HG03442 (cell line): ENCODE results near the gene NPEPPS.
A peak's percentile ranks its signal among the peaks of the same experiment; 100 is the strongest.

Experiments used
- ATAC-seq: cut with Tn5 transposase; IDR thresholded peaks from one replicate; pipeline ENCODE4 v1.9.1; 2021; ENCODE audit warnings: mild to moderate bottlenecking, moderate library complexity; ENCODE audit not compliant: unreplicated experiment

The NPEPPS gene

DNA sequence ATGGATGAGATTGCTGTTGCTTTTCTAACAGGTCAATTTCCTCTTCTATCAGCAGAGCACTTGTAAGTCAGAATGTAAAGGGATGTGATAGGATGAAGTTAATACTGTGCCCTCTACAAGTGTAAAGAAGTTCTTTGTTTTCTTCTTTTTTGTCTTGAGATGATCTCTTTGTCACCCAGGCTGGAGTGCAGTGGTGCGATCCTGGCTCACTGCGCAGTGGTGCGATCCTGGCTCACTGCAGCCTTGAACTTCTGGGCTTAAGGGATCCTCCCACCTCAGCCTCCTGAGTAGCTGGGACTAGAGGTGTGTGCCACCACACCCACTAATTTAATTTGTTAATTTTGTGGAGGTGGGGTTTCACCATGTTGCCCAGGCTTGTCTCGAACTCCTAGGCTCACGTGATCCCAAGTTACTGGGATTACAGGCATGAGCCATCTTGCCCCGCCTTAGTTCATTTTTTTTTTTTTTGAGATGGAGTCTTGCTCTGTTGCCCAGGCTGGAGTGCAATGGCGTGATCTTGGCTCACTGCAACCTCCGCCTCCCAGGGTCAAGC is 97.2 kb downstream of the NPEPPS start:
- ATAC-seq, result no peak

DNA sequence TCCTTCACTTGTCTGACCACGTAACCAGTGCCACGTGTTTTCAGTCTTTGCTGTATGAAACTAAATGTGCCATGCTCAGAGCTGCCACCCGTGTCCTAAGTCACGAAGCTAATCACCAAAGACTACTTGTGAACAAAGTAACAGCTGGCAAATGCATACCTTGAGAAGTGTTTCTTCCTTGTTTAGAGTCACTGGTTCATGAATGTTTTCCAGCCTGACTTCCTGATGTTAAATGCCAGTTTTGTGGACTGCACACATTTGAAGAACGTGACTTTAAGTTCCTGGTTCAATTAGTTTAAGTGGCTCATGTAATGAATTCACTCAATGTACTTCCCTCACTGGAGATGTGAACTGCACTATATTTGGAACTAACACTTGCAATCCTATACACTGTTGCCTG is 98.9 kb downstream of the NPEPPS start:
- ATAC-seq, result no peak

DNA sequence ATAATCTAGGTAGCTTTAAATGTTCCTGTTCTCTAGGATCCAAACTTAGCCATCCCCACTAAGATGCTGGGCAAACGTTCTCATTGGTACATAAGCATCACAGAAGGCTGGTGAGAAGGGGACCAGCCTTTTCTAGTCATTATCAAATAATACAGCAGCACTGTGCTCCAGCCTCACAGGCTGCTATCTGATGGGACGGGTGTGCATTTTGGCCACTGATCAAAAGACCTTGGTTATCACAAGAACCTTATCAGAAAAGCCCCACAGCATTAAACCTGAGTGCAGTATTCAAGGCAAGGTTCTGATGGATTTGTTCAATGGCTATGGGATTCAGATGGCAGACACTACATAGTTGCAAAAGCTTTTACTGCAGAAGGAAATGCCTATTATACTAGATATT is 99.7 kb downstream of the NPEPPS start:
- no peak for ATAC-seq

DNA sequence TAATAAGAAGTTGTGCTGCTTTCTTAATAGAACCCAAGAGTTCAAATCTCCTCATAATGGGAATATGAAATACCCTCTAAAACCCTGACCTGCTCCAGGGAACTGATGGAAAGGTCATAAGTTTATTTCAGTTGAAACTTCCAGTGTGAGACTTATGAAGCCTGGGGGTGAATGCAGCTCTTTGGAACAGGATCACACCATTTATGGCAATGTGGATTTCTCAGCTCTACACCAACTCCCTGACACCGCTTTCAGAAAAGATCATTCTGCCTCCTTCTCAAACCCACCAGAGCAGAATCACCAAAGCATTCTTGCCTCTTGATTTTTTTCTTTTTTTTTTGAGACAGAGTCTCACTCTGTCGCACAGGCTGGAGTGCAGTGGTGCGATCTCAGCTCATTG is 102.1 kb downstream of the NPEPPS start:
- ATAC-seq, result no peak

DNA sequence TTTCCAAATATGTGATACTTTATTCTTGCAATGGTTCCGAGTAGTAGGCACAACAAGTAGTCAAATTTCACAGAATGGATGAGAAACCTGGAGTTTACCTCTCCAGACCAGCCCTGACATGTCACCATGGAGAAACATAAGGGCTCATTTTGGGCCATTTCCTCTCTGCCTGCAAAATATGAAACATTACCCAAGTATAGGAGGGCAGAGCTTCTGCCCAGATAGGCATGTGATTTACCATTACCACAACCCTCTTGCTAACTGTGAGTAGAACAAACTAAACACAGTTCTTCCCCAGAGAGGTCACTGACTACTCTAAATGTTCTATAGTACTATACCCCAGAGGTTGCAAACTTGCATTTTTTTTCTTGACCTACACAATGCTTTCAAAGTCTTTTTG is 103.1 kb downstream of the NPEPPS start:
- no peak for ATAC-seq

DNA sequence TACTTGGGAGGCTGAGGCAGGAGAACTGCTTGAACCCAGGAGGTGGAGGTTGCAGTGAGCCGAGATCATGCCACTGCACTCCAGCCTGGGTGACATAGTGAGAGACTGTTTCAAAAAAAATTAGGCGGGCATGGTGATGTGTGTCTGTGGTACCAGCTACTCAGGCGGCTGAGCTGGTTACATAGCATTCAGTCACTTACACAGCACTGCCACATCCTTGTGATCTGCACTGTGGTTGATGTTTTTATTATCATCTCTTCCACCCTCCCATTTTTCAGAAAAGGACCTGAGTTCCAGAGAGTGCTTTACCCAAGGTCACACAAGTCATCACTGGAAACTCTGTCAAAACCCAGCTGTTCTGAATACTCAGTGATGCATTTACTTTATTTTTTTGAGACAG is 104.0 kb downstream of the NPEPPS start:
- no peak for ATAC-seq

DNA sequence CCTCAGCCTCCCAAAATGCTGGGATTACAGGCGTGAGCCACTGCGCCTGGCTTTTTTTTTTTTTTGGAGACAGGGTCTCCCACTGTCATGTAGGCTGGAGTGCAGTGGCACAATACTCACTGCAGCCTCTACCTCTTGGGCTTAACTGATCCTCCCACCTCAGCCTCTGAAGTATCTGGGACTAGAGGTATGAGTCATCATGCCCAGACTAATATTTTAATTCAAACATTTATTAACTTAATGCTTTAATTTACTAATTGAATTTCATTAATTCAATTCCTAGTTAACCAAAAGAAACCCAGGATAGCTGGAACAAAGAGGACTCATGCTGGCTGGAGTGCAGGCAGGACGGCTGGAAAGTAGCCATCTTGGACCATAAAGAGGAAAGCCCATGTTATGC is 104.8 kb downstream of the NPEPPS start:
- no peak for ATAC-seq

DNA sequence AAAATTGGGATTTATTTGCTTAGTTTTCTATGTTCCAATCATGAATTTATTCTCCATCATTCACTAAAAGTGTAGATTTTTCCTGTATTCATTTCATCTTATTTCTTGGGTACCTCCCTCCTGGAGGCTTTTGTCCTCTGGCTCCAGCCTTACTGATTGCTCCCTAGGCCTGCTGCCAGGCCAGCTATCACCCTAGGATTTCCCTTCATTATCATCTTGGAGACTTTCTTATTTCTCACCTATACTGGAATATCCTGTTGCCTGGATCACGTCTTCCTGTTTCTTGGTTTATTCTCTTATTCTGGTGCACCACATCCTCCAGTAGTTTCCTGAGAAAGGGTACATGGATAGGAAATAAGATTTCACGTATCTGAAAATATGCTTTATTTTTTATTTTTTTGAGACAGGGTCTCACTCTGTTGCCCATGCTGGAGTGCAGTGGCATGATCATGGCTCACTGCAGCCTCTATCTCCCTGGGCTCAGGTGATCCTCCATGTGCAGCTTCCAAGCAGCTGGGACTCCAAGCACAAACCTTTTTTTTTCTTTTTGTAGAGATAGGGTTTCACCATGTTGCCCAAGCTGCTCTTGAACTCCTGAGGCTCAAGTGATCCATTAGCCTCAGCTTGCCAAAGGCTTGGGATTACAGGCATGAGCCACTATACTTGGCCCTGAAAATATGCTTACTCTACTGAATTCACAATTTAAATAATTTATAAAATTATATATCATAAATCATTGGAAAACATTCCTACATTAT is 105.5 kb downstream of the NPEPPS start:
- ATAC-seq, result no peak

DNA sequence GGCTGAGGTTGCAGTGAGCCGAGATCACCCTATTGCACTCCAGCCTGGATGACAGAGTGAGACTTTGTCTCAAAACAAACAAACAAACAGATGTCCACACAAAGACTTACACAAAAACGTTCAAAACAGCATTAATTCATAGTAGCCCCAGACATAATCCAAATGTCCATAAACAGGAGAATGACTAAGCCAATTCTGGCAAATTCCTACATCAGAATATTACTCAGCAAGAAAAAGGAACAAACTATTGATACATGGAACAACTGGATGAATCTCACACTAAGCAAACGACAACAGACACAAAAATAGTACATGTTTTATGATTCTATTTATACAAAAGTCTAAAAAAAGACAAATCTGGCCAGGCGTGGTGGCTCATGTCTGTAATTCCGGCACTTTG is 108.0 kb downstream of the NPEPPS start:
- ATAC-seq, result no peak

DNA sequence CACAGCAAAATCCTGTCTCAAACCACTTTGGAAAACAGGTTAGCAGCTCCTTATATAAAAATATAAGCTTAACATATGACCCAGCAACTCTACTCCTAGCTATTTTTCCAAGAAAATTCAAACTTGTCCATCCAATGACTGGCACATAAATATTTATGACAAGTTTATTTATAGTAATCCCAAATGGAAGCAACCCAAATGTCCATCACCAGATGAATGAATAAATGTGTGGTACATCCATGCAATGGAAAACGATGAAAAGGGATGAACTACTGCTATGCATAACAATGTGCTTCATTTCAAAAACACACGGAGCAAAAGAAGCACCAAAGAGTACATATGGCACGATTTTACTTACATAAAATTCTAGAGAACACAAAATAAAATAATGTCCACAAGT is 109.2 kb downstream of the NPEPPS start:
- no peak for ATAC-seq

DNA sequence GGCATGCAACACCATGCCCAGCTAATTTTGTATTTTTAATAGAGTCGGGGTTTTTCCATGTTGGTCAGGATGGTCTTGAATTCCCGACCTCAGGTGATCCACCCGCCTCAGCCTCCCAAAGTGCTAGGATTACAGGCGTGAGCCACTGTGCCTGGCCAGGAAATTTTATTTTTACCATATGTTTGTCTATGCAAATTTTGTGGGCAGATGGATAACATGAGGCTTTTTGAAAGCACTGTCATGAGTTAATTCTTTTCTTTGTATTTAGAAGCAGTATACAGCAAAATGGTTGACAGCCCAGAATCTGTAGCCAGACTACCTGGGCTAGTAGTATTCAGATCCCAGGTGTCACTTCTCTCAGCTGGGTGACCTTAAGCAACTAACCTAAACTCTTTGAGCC is 110.3 kb downstream of the NPEPPS start:
- no peak for ATAC-seq

DNA sequence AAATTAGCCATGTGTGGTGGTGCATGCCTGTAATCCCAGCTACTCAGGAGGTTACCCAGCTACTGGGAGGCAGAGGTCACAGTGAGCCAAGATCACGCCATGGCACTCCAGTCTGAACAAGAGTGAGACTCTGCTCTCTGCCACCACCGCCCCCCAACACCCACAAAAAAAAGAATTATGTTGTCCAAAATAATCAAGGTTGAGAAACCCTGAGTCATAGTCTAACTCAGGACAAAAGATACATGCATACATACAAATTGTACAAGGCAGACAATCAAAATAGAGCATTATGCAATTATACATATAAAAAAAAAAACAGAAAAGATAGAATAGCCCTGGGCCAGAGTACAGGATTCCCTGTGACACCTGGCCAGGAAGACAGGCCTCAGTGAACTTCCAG is 112.2 kb downstream of the NPEPPS start:
- ATAC-seq, result no peak

DNA sequence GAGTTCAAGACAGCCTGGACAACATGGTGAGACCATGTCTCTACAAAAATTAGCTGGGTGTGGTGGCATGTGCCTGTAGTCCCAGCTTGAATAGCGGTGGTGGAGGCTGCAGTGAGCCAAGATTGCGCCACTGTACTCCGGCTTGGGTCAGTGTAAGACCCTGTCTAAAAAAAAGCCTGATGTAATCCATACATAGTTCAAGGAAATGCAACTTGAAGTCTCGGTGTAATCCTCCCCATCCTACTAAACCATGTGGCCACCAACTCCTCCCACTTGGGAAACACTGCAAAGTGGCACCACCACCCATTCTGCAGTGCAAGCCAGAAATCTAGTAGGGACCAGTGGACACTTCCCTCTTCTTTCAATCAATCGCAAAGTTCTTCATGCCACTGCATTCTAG is 113.4 kb downstream of the NPEPPS start:
- no peak for ATAC-seq

DNA sequence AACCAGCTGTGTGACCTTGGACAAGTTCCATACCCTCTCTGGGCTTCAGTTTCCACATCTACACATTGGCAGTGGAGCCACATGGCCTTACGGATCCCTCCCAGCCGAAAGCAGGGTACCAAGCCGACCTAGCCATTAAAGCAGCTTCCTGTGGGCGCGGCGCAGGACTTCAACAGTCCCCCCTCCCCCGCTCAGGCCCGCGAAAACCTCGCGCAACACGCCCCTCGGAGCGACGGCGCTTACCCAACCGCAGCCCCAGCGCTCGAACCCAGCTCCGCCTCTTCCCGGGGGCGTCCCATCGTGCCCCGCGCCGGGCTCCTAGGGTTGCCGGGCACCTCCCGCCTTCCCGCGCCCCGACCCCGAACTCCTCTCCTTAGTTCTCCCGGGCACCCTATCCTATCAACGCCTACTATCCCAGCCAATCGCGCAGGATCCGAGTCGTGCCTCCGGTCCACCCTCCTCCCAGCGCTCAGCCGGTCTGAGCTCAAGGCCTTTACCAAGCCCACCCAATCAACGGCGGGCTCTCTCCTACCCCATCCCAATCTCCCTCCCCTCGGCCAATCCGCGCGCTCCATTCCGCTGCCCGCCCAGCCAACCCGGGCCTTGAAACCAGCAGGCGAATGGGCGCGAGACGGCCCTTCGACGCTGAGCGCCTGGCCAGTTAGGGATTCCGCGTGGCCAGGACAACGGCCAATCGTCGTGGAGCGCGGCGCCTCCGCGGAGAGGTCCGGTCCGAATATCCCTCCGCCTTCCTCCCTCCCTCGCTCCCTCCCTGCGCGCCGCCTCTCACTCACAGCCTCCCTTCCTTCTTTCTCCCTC is 118.5 kb downstream of the NPEPPS start, which contains the start of gene KPNB1:
Gene KPNB1, plus strand, starts transcription at position 767 of the 819 bp plus-strand sequence. CDS start 326 bp downstream, outside the sequence.
- ATAC-seq, result peak; percentile 80

DNA sequence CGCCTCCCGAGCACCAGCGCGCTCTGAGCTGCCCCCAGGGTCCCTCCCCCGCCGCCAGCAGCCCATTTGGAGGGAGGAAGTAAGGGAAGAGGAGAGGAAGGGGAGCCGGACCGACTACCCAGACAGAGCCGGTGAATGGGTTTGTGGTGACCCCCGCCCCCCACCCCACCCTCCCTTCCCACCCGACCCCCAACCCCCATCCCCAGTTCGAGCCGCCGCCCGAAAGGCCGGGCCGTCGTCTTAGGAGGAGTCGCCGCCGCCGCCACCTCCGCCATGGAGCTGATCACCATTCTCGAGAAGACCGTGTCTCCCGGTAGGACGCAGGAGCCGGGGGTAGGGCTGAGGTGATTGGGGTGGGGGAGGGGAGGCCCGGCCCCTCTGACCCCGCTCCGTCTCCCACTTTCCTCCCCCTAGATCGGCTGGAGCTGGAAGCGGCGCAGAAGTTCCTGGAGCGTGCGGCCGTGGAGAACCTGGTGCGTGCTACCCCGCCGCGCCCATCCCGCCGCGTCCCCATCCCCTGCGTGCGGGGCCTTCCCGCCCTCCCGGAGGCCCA is 119.1 kb downstream of the NPEPPS start:
- no peak for ATAC-seq

DNA sequence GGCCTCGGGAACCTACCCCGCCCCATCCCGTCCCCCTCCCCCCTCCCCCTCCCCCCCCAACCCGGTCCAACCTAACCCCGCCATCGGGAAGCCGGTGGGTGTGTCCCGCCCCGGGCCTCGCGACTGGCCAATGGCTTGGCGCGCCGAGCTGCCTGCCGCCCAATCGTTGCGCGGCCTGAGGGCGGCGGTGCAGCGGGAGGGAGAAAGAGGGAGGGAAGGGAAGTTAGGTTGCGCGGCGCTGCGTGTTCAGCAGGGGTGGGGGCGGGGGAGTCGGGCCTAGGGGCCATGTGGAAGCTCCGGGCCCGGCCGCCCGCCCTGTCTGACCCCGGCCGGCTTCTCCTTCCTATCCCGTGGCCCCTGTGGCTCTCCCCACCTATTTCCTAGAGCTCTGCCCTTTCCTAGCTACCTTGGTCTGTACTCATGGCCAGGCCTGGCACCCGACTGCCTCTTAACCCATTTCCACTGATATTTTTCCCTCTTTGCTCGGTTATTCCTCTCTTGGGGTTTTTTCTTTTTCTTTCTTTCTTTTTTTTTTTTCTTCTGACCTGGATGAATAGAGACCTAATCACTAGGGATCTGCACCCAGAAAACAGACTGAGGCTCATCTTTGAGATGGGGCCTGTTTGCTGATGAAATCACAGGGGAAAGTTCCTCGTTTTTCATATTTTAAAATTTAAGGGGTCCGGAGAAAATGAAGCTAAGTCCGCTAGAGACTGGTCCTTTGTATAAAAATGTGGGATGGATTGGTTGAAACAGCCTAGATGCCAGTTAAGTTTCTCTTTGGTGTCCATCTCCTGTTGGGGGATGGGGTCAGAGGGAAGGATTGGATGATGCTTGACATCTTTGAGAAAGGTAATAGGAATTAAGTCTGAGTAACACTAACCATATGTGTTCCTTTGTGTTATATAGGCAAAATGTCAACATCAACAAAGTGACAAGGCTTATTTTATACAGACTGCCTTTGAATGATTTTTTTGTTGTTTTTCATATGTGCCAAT is 119.9 kb downstream of the NPEPPS start:
- ATAC-seq, result peak; percentile 48

DNA sequence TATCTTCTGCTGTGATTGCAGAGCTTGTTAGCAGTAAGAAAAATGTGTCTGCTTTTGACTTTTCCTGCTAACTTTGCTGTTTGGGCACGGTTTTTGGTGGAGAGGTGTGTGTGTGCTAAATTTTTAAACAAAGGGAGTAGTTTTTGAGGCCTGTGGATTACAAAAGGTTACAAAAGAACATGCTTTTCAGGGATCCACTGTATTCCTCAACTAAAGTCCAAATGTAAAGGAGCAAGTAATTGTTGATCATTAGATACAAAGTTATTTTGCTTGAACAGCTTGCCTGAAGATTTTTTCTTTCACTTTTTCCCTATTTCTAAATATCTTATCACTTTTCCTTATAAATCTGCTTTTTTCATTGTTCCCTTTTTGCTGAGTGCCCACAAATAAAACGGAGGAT is 120.8 kb downstream of the NPEPPS start:
- ATAC-seq, result no peak

DNA sequence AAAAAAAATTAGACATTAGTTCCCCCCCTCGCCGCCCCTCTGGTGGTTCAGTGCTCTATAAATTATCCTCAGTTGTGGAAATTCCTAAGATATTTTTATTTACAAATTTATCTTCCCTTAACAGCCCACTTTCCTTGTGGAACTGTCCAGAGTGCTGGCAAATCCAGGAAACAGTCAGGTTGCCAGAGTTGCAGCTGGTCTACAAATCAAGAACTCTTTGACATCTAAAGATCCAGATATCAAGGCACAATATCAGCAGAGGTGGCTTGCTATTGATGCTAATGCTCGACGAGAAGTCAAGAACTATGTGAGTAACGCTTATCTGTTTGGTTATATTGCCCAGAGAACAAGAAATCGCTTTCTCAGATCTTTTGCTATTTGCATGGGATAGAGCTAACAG is 121.7 kb downstream of the NPEPPS start:
- no peak for ATAC-seq

DNA sequence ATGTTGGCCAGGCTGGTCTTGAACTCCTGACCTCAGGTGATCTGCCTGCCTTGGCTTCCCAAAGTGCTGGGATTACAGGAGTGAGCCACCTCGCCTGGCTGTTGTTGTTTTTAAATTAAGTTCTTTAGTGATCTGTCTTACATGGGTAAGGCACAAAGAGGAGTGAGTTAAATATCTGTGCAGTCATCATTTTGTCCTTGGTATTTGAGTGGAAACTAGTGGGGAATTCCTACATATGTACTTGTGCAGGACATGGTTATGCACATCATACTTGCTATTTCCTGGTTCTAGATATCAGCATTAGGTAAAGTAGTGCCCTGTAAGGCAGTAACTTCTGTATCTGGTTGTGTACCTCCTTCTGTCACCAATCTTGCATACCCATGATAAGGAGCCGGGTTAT is 122.5 kb downstream of the NPEPPS start:
- no peak for ATAC-seq

DNA sequence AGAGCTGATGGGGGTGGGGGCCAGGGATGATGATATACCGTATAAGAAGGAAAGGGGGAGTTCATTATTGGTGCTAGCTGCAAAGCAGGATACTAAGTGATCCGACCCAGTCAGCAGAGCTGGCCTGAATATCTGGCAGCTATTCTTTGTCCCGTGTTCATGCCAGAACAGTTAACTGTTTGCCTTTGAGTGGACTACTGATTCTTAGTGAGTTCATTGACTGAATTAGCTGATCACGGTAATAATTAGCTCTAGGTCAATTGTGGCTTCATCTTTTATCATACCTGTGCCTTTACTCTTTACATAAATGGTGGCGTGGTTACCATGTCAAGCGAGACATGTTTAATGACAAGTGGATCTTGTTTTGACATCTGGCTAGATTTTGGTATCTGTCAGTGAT is 124.1 kb downstream of the NPEPPS start:
- ATAC-seq, result no peak
